PFSK-1 (cell line): ENCODE measurements around the gene AJUBA.

ENCODE experiments used
- FOXP2 ChIP-seq: optimal IDR thresholded peaks from 2 replicates; pipeline ENCODE3; 2011; ENCODE audit warnings: borderline replicate concordance, control low read depth, inconsistent platforms; ENCODE audit not compliant: insufficient read depth; ENCODE audit errors: extremely low read length, extremely low read depth
- TAF1 ChIP-seq: IDR thresholded peaks from 2 replicates; pipeline ENCODE4 v1.6.1; 2012; ENCODE audit warnings: low read length, control low read depth, borderline replicate concordance; ENCODE audit not compliant: insufficient read depth

GRCh38 chr14:22923746-22924145, 58.6 kb downstream of the AJUBA start:
- TF ChIP-seq FOXP2 (no peak), TAF1 (no peak)
